IMR-90 (cell line): ENCODE results near the gene AVPR1B. TPM values are rescaled to one million over a fixed set of nuclear protein-coding genes. Genes with fewer than 3 reads are reported as not detected.

Experiments
- ATAC-seq: fragments of 200-7000 bp; cut with Tn5 transposase; 2 replicates; pipeline ENCODE4 v1.9.1; 2020; ENCODE audit warnings: low read depth, mild to moderate bottlenecking, moderate library complexity
- BruUV-seq: library from RNA; stranded (reverse); fragments of 400-500 nt; replicated peaks from 2 replicates; lab custom pipeline; 2021; lab: Mats Ljungman, UMichigan
- CTCF ChIA-PET: fragments of 300-600 bp; formaldehyde crosslinking; extraction: SDS; loops from one replicate; lab custom pipeline; 2021; ENCODE audit warnings: antibody characterized with exemption; lab: Yijun Ruan, JAX
- POLR2A ChIA-PET: fragments of 300-600 bp; sonication (Branson Sonifier 250); formaldehyde crosslinking; loops from one replicate; lab custom pipeline; 2022; ENCODE audit warnings: antibody characterized with exemption; ENCODE audit not compliant: unreplicated experiment; lab: Charles Lee
- DNase-seq: peaks from one replicate; pipeline ENCODE4 v3.0.0; 2013
- H2AFZ ChIP-seq: replicated peaks from 2 replicates; pipeline ENCODE3; 2013; ENCODE audit warnings: low read length, mild to moderate bottlenecking; ENCODE audit not compliant: poor library complexity
- H2AK5ac ChIP-seq: 2 replicates; pipeline ENCODE4 v1.6.1; 2013; ENCODE audit warnings: low read depth, low read length, inconsistent platforms
- H2AK9ac ChIP-seq: replicated peaks from 2 replicates; pipeline ENCODE3; 2013; ENCODE audit warnings: mild to moderate bottlenecking, low read depth, low read length, moderate library complexity; ENCODE audit not compliant: poor library complexity
- H2BK120ac ChIP-seq: 2 replicates; pipeline ENCODE4 v1.6.1; 2013; ENCODE audit warnings: low read depth, low read length, inconsistent platforms
- H2BK15ac ChIP-seq: 3 replicates; pipeline ENCODE4 v1.6.1; 2013; ENCODE audit warnings: low read depth, low read length, inconsistent platforms
- H2BK20ac ChIP-seq: 2 replicates; pipeline ENCODE4 v1.6.1; 2013; ENCODE audit warnings: low read depth, mild to moderate bottlenecking, inconsistent platforms, low read length, moderate library complexity
- H2BK5ac ChIP-seq: 2 replicates; pipeline ENCODE4 v1.6.1; 2013; ENCODE audit warnings: mild to moderate bottlenecking, low read depth, low read length, inconsistent platforms; ENCODE audit not compliant: poor library complexity, severe bottlenecking
- H3K14ac ChIP-seq: replicated peaks from 2 replicates; pipeline ENCODE4 v1.6.1; 2013; ENCODE audit warnings: low read depth, low read length, inconsistent platforms
- H3K18ac ChIP-seq: 2 replicates; pipeline ENCODE4 v1.6.1; 2013; ENCODE audit warnings: low read depth, low read length, control low read depth
- H3K23ac ChIP-seq: 2 replicates; pipeline ENCODE4 v1.6.1; 2013; ENCODE audit warnings: low read depth, low read length, inconsistent platforms
- H3K27ac ChIP-seq: 2 replicates; pipeline ENCODE4 v1.5.1; 2013; ENCODE audit warnings: mild to moderate bottlenecking, control low read depth, low read length; ENCODE audit not compliant: insufficient read depth
- H3K27me3 ChIP-seq: 2 replicates; pipeline ENCODE4 v1.6.1; 2013; ENCODE audit warnings: low read length; ENCODE audit not compliant: control insufficient read depth, insufficient read depth
- H3K36me3 ChIP-seq: 2 replicates; pipeline ENCODE4 v1.6.1; 2013; ENCODE audit warnings: low read length, mixed read lengths; ENCODE audit not compliant: control insufficient read depth, insufficient read depth
- H3K4ac ChIP-seq: 2 replicates; pipeline ENCODE4 v1.6.1; 2013; ENCODE audit warnings: low read depth, low read length, inconsistent platforms
- H3K4me1 ChIP-seq: 2 replicates; pipeline ENCODE4 v1.6.1; 2013; ENCODE audit warnings: low read length, mixed read lengths; ENCODE audit not compliant: control insufficient read depth, insufficient read depth
- H3K4me2 ChIP-seq: 2 replicates; pipeline ENCODE4 v1.6.1; 2013; ENCODE audit warnings: low read depth, mild to moderate bottlenecking, control low read depth, low read length, moderate library complexity
- H3K4me3 ChIP-seq: 2 replicates; pipeline ENCODE4 v1.5.1; 2013; ENCODE audit warnings: low read depth, mild to moderate bottlenecking, control low read depth, low read length, moderate library complexity; ENCODE audit not compliant: insufficient read depth
- H3K56ac ChIP-seq: 2 replicates; pipeline ENCODE4 v1.6.1; 2013; ENCODE audit warnings: low read length, inconsistent platforms; ENCODE audit not compliant: insufficient read depth; ENCODE audit errors: extremely low read depth
- H3K79me1 ChIP-seq, 2 experiments: 2 replicates each; pipeline ENCODE4 v1.6.1; 2013; ENCODE audit warnings: low read length in 2 of 2, inconsistent platforms in 1 of 2, low read depth in 1 of 2
- H3K9ac ChIP-seq: 2 replicates; pipeline ENCODE4 v1.6.1; 2013; ENCODE audit warnings: low read depth, low read length, control low read depth
- H3K9me1 ChIP-seq: 2 replicates; pipeline ENCODE4 v1.6.1; 2013; ENCODE audit warnings: low read length, inconsistent platforms; ENCODE audit not compliant: insufficient read depth
- H3K9me3 ChIP-seq: 2 replicates; pipeline ENCODE4 v1.6.1; 2013; ENCODE audit warnings: low read length; ENCODE audit not compliant: control insufficient read depth, insufficient read depth
- H4K20me1 ChIP-seq: 2 replicates; pipeline ENCODE4 v1.6.1; 2013; ENCODE audit warnings: low read length, inconsistent platforms; ENCODE audit not compliant: insufficient read depth
- H4K5ac ChIP-seq: 2 replicates; pipeline ENCODE4 v1.6.1; 2013; ENCODE audit warnings: mild to moderate bottlenecking, low read depth, low read length, control low read depth
- H4K8ac ChIP-seq, 2 experiments: 2 replicates each; pipeline ENCODE4 v1.6.1; 2013; ENCODE audit warnings: low read depth in 2 of 2, low read length in 2 of 2, control low read depth in 1 of 2, inconsistent platforms in 1 of 2
- H4K91ac ChIP-seq: 2 replicates; pipeline ENCODE4 v1.6.1; 2013; ENCODE audit warnings: low read depth, low read length, inconsistent platforms; ENCODE audit not compliant: insufficient read depth
- BHLHE40 ChIP-seq: fragments of 150-350 bp; IDR thresholded peaks from 2 replicates; pipeline ENCODE4 v1.6.1; 2016; ENCODE audit warnings: mild to moderate bottlenecking, low read depth, low read length
- CEBPB ChIP-seq: IDR thresholded peaks from 2 replicates; pipeline ENCODE4 v1.6.1; 2012; ENCODE audit warnings: low read depth, low read length, improper control_type of control experiment
- CHD1 ChIP-seq: IDR thresholded peaks from 2 replicates; pipeline ENCODE4 v1.6.1; 2012; ENCODE audit warnings: low read depth, low read length, improper control_type of control experiment
- MAZ ChIP-seq: IDR thresholded peaks from 2 replicates; pipeline ENCODE4 v1.6.1; 2012; ENCODE audit warnings: low read depth, mild to moderate bottlenecking, low read length, improper control_type of control experiment, moderate library complexity, borderline replicate concordance
- MXI1 ChIP-seq: IDR thresholded peaks from 2 replicates; pipeline ENCODE4 v1.6.1; 2012; ENCODE audit warnings: low read depth, mild to moderate bottlenecking, low read length, moderate library complexity, borderline replicate concordance
- POLR2A ChIP-seq: IDR thresholded peaks from 2 replicates; pipeline ENCODE4 v1.6.1; 2012; ENCODE audit warnings: mild to moderate bottlenecking, low read depth, low read length
- RCOR1 ChIP-seq: IDR thresholded peaks from 2 replicates; pipeline ENCODE4 v1.6.1; 2012; ENCODE audit warnings: mild to moderate bottlenecking, low read length, improper control_type of control experiment; ENCODE audit not compliant: insufficient replicate concordance
- RFX5 ChIP-seq: IDR thresholded peaks from 2 replicates; pipeline ENCODE4 v1.8.0; 2012; ENCODE audit warnings: low read depth, mild to moderate bottlenecking, low read length, moderate library complexity
- SMC3 ChIP-seq: fragments of 150-350 bp; IDR thresholded peaks from 2 replicates; pipeline ENCODE4 v1.6.1; 2016; ENCODE audit warnings: low read depth, mild to moderate bottlenecking, antibody characterized with exemption, low read length, moderate library complexity
- WGBS, 2 experiments: methylation state at CpG; one replicate each; pipeline versions ENCODE4 v1.1.5 to v1.1.7; 2013; ENCODE audit warnings: missing lambda C conversion rate in 2 of 2; ENCODE audit not compliant: insufficient read length in 1 of 2; ENCODE audit errors: extremely low coverage in 2 of 2; 5-methylcytosine and 5-hydroxymethylcytosine counted together
- dilution Hi-C: fragments of 300-500 bp; cut with HindIII; formaldehyde crosslinking; loops from one replicate; pipeline ENCODE4 v1.14.3; 2018; ENCODE audit warnings: low sequenced_read_pairs; ENCODE audit not compliant: unreplicated experiment
- in situ Hi-C: fragments of 300-500 bp; cut with MboI; formaldehyde crosslinking; loops from 3 replicates; pipeline ENCODE4 v1.14.3; 2019; ENCODE audit warnings: low sequenced_read_pairs, inconsistent platforms, mixed read lengths
- intact Hi-C: fragments of 100-400 bp; cut with micrococcal nuclease; formaldehyde crosslinking; loops from 2 replicates; pipeline ENCODE4 v1.10.0; 2022
- polyA plus RNA-seq, 3 experiments: library from polyadenylated mRNA; depleted of rRNA; stranded (reverse); fragments of >200 nt; gene quantifications; 2 replicates each; pipeline ENCODE4 v1.2.3, GENCODE V29; 2012; ENCODE audit warnings: low replicate concordance in 1 of 3
- total RNA-seq: library from RNA; depleted of rRNA; stranded (reverse); fragments of >200 nt; gene quantifications from 2 replicates; pipeline ENCODE4 v1.2.3, GENCODE V29; 2012
- TF ChIP-seq, protein P1 (sequence below): fragments of 150-350 bp; IDR thresholded peaks from 2 replicates; pipeline ENCODE4 v1.6.1; 2016; ENCODE audit warnings: low read depth, mild to moderate bottlenecking, low read length, moderate library complexity, borderline replicate concordance
- TF ChIP-seq, protein P2 (sequence below): conservative IDR thresholded peaks from 2 replicates; pipeline ENCODE4 v1.5.1; 2012; ENCODE audit warnings: mild to moderate bottlenecking, low read depth, low read length, improper control_type of control experiment

AVPR1B gene
- total and polyA plus RNA-seq, 2 of the 4 experiments (the other 2 are of a cell fraction): not detected

DNA sequence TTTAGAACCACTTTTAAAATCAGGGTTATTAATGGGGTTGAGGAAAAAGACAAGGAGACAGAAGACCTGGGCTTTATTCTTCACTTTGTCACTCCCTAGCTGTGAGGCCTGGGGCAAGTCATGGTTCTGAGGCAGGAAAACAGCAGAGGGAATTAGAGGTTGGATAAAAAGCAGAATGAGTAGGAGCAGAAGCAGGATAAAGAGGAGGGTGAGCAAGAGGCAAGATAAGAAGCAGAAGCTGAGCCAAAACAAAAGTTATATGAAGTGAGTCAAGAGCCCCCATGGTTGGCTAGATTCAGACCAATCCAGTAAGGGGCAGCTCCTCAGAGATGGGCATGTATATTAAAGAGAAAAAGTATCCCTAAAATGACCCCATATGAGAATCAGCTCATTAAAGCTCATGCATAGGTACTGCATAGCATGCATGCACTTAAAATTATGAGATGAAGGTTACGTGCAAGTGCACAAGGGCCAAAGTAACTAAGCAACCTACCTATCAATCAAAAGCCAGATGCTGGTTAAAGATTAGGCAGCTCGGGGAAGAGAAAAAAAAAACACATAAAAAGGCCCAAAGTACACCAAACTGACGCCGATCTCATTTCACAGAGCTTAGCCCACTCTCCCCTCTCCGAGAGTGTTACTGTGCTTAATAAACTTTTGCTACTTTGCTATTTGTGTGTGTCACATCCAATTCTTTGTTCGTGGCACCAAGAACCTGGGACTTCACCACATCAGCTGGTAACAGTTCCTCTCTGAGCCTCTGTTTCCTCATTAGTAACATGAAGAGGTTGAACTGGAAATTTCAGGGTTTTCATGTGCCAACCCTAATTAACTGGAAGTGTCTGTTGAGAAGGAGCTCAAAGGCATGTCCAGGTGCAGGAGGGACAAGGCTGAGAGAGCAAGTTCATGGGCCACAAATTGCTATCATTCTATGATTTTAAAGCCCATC lies 2.2 kb downstream of the AVPR1B start (continued):
- TF ChIP-seq CHD1 (no peak), CEBPB (no peak)

DNA sequence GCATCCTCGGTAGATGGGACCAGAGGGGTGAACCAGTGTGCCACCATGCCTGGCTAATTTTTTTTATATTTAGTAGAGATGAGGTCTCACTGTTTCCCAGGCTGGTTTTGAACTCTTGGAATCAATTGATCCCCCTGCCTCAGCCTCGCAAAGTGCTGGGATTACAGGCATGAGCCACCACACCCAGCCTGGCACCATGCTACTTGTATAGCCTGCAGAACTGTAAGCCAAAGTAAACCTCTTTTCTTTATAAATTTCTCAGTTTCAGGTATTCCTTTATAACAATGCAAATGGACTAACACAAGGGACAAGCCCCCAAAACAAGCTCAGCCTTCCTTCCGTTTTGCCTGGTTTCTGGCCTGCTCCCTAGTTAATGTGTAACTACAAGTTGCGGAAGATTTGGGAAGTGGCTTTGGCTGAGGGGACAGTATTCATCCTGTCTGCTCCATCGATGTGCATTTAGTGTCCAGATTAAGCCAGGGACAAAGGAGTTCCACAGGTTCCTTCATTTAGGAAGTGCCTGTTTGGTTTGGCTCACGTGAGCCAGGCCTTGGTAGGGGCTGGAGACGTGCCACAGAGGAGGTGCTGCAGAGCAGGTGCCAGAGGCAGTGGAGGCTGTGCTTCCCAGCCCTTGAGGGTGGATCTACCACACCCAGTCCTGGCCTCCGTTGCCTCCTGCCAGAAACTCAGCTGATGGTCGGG lies 4.4 kb downstream of the AVPR1B start:
- Histone ChIP-seq H3K18ac (no peak overlapping the region), H3K36me3 (no peaks in the 10 kb centered on the region), H2AK5ac (no peak overlapping the region), H3K56ac (no peak overlapping the region), H3K4me3 (no peak overlapping the region), H3K14ac (no peak overlapping the region), H3K79me1 (no peaks in the 10 kb centered on the region), H4K5ac (no peak overlapping the region), H2AK9ac (no peak overlapping the region), H3K4ac (no peak overlapping the region), H3K4me1 (no peaks in the 10 kb centered on the region), H2BK15ac (no peak overlapping the region), H3K27ac (no peak overlapping the region), H3K27me3 (peaks cover 71% of the 10 kb centered on the region), H3K4me2 (no peak overlapping the region), H3K23ac (no peak overlapping the region), H3K9ac (no peak overlapping the region), H4K20me1 (no peaks in the 10 kb centered on the region), H2BK5ac (no peak overlapping the region), H4K91ac (no peak overlapping the region), H4K8ac (no peak overlapping the region), H3K9me3 (no peaks in the 10 kb centered on the region), H2AFZ (no peak overlapping the region), H2BK20ac (no peak overlapping the region), H3K9me1 (no peaks in the 10 kb centered on the region), H2BK120ac (no peak overlapping the region)
- DNase-seq (no peak), ATAC-seq (no peak)
- 64% methylated on average over 5 of the region's 9 CpGs; no CpG with 5 or more reads in 1 of the 2 experiments for WGBS, 2 experiments
- intact Hi-C loops: no loop called here
- in situ Hi-C loops: loop anchor here (25.0 kb wide), 1 partner anchor 450 kb away; no protein-coding TSS in a partner anchor
- BruUV-seq: no TSS peak
- TF ChIP-seq, protein P1, sequence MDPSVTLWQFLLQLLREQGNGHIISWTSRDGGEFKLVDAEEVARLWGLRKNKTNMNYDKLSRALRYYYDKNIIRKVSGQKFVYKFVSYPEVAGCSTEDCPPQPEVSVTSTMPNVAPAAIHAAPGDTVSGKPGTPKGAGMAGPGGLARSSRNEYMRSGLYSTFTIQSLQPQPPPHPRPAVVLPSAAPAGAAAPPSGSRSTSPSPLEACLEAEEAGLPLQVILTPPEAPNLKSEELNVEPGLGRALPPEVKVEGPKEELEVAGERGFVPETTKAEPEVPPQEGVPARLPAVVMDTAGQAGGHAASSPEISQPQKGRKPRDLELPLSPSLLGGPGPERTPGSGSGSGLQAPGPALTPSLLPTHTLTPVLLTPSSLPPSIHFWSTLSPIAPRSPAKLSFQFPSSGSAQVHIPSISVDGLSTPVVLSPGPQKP: no peak
- TF ChIP-seq SMC3 (no peak), RFX5 (no peak), MXI1 (no peak), RCOR1 (no peak), POLR2A (no peak), CEBPB (no peak), BHLHE40 (no peak), MAZ (no peak)
- TF ChIP-seq, protein P2, sequence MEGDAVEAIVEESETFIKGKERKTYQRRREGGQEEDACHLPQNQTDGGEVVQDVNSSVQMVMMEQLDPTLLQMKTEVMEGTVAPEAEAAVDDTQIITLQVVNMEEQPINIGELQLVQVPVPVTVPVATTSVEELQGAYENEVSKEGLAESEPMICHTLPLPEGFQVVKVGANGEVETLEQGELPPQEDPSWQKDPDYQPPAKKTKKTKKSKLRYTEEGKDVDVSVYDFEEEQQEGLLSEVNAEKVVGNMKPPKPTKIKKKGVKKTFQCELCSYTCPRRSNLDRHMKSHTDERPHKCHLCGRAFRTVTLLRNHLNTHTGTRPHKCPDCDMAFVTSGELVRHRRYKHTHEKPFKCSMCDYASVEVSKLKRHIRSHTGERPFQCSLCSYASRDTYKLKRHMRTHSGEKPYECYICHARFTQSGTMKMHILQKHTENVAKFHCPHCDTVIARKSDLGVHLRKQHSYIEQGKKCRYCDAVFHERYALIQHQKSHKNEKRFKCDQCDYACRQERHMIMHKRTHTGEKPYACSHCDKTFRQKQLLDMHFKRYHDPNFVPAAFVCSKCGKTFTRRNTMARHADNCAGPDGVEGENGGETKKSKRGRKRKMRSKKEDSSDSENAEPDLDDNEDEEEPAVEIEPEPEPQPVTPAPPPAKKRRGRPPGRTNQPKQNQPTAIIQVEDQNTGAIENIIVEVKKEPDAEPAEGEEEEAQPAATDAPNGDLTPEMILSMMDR: no peak
- dilution Hi-C loops: no loop called here
- ChIA-PET POLR2A (no interaction called here), CTCF (no interaction called here)
